UCSD-AML1 (cell line): ENCODE results near the gene TNFRSF4.

ENCODE experiments used
- DNase-seq: peaks from one replicate; lab custom pipeline; 2025; ENCODE audit not compliant: unreplicated experiment; lab: John Stamatoyannopoulos, UW

Gene TNFRSF4

DNA sequence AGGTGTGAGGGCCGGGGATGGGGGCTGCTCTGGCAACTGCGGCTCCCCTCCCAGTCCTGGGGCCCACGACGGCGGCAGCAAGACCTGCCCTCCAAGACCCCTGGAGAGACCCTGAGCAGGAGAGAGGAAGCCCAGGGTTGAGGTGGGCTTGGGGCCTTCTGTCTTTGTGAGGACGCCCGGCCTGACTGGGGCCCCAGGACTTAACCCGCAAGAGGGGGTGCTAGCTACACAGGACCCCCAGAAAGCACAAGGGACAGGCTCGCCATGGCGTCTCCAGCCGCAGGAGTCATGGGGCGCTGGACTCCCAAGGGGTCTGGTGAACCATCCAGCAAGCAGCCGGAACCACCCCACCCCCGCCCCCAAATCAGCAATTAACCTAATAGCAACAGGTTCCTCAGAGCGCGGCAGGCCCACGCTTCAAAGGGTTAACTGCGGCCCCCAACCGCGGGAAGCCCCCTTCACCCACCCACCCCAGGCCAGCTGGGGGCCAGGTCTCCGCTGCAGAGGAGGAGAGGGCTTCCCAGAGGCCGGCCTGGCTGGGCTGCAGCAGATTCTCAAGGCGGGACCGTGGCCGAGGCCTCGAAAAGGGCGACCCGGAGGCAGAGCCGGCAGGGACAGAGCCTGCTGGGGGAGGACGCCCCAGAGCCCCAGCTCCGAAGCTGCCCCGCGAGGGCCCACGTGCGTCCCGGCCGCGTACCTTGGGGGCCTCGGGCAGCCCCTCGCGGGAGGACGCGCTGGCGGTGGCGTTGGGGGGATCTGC, 32.0 kb upstream of the TNFRSF4 start:
- no peak for DNase-seq

DNA sequence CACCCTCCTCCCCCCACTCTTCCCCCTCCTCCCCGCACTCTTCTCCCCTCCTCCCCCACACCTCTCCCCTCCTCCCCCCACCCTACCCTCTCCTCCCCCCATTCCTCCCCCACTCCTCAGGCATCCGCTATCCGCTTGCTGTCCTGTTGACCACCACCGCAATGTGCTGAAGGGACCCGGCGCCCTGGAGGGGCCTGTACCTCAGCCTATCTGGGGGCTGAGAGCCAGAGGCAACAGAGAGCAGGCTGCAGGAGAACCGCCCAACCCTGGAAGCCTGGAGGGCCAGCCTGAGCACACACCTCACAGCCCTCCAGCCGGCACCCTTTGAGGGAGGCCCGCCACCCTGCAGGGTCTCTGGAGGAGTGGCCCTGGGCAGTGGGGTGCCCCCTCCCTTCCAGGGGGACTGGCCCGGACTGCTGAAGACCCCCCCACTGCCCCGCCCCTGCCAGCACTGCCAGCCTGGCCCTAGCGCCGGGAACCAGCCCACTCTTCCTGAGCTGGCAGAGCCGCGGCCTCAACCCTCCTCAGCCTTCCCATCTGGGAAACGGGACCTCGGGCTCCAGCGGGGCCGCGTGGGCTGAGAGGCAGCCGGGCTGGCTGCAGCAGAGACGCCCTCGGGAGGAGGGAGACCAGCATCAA, 31.3 kb upstream of the TNFRSF4 start:
- no peak for DNase-seq

GRCh38 chr1:1244192-1244811, 30.3 kb upstream of the TNFRSF4 start:
- DNase-seq = no peak

DNA sequence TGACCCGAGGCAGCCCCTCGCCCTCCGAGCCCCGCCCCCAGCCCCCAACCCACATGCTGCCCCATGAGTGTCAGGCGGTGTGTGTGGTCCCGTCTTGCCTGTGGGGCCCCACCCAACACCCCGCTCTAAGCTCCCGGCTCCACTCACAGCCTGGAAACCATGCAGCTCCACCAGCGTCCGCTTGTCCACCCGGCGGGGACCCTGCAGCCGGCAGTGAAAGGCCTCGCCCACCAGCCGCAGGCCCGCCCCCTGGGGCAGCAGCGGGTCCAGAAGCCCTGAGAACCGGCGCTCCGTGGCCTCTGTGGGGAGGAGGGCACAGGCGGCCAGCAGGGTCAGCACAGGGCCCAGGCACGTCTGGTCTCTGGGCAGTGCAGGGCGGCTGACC, 29.8 kb upstream of the TNFRSF4 start:
- DNase-seq = no peak

- no peak for DNase-seq
Observed at GRCh38 chr1:1243266-1243660, 29.3 kb upstream of the TNFRSF4 start.

GRCh38 chr1:1242461-1243265, 28.7 kb upstream of the TNFRSF4 start:
- DNase-seq = no peak

DNA sequence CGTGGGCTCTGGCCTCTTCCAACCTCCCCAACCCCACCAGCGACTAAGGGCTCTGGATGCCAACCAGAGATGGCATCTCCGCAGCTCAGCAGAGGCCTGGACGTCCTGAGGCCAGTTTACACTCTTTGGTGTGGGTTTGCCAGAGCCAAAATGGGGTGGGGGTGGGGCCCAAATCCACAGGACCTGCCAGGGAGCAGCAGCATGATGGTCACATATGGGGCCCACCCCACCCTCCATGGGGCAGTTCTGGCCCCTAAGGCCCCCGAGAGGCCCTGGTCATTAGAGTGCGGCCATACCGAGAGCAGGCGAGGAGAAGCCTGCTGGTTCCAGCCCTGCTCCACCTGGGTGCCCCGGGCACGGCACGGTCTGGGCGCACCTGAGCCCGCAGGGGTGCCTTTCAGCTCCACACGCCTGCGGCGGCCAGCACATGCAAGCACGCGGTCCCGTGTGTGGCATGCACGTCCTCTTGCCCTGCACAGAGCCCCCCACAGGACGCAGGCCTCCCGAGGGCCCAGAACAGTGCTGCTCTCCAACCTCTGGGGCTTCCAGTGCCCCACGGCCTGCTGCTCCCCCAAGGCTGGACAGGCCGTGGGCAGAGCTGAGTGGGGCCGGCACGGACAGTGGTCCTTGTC, 27.8 kb upstream of the TNFRSF4 start:
- DNase-seq = no peak

GRCh38 chr1:1240822-1241587, 27.1 kb upstream of the TNFRSF4 start:
- no peak for DNase-seq

DNA sequence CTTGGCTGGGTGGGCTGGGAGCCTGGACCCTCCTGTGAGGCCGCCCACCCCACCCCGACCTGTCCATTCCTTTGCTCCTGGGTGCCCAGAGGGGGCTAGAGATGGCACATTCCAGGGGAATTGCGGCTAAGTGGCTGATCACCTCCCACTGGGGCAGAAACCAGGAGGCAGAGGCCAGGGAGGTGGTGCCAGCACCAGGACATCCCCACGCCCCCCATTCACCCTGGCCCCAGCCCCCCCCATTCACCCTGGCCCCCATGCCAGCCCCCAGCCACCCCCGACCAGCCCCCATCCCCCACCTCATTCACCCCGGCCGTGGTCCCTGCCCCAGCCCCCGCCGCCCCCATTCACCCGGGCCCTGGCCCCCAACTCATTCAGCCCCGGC, 26.4 kb upstream of the TNFRSF4 start:
- no peak for DNase-seq

DNA sequence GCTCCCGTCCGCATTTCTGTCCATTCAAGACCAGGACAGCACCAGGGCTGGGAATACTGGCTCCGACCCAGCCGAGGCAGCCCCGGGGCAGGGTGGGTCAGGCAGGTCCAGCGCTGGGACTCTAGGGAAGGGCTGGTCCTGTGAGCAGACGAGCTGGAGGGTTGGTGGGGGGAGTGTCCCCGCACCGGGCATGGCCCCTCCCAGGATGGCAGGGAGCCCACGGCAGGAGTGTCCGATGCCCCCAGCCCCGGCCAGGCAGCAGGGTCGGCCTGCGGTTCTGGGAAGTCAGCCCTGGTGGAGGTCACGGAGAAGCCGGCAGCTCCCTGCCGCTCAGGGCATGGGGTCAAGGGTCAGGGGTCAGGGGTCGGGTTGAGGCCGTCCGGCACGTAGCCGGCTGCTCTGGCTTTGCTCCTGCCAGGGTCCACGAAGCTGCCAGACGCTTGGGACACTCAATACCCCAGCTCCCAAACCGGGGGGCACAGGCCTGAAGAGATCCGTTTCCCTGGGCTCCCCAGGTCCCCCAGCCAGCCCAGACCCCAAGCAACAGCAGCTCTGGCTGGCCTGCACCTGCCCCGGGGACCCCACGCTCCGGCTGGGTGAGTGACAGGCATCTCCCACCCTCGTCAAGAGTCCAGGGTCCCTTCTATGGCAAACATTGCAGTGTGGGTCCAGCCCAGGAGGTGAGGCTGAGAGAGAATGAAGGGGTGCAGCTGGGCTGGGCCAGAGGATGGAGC, 25.8 kb upstream of the TNFRSF4 start:
- DNase-seq = no peak

DNA sequence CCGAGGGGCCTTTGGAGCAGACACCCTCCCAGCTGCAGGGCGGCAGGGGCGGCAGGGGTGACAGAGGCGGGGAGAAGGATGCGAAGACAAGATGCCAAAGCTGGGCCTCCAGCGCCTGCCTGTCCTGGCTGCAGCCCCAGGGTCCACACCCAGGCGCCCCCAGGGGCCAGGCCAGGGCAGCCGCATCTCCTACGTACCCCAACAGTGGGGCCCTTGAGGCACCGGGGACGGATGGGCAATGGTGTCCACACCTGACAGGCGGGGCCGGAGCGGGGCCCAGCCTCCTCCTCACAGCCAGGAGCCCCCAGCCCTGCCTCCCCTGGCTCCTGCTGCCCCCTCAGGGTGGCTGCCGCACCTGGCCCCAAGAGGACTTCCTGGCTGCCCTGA, 25.3 kb upstream of the TNFRSF4 start:
- no peak for DNase-seq

DNA sequence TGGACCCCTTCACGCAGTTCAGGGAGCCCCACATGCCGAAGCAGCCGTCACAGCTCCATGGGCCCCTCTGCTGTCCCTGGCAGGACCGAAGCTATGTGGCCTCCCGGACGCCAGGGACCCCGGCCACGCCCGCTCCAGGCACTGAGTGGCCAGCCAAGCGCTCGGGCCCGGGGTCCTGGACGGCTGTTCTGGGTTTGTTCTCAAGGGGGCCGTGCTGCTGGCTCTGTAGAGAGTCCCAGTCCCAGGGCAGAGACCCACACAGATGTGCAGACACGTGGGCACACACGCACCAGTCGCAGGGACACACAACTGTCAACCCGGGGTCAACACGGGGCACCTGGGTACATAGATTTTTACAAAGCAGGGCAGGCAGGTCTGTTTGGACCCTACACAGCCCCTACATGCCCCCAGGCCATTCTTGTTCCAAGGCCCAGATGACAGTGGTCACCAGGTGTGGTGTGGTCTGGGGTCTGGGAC, 24.8 kb upstream of the TNFRSF4 start:
- DNase-seq = no peak

DNA sequence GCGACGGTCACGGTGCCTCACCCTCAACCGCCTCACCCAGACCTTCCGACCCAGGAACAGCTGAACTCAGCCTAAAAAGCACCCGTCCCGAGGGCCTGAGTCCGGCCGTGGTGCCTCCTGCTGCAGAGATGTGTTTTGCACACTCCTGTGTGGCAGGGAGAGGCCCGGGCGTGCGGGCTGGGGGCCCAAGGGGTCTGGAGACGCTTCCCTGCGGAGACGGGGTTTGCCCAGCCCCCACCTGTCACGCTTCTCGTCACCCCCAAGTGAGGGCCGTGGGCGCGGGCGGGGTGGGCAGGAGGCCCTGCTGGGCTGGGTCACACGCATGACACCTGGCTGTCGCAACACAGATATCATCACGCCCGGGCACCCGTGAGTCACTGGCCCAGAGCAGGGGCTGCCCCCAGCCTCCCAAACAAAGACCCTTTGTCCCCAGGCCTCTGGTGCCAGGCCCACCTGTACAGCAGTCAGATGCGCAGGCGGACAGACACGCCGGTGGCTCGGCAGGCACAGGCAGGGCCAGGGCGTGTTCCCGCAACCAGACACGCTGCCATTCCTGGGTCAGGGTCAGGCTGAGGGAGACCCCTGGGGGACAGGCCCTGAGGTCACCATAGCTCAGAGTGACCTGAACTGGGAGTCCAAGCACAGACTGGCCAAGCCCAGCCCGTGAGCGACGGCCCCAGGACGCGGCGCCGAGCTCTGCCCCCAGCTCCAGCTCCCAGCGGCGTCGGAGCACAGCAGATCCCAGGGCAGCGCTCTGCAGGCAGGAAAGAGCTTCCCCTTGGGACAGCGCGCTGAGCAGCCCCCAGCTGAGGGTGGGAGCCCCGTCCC, 24.1 kb upstream of the TNFRSF4 start:
- no peak for DNase-seq

GRCh38 chr1:1236945-1237873, 23.3 kb upstream of the TNFRSF4 start:
- DNase-seq = no peak

DNA sequence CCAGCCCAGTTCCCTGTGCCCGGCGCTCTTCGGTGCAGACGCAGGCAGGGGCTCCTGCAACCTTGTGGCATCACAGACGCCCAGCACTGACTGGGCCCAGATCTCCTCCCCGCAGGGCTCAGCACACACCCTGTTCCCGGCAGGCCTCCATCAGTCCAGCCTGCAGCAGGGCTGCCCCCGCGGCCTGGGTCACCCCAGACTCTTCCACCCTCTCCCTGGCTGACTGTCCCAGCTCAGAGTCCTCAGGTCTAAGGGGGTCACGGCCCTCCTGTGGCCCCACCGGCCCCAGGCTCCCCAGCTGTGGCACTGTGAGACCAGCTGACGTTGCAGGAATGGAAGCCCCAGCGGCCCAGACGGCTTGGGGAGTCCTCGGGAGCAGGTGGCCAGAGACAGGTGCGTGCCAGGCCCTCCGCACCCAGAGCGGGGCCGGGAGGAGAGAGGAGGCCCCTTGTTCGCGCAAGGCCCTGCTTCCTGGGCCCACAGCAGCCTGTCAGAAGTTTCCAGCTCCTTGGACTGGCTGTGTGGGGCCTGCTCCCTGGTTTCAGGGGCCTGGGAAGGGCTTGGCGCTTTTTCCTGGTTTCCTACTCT, 22.3 kb upstream of the TNFRSF4 start:
- DNase-seq = no peak

DNA sequence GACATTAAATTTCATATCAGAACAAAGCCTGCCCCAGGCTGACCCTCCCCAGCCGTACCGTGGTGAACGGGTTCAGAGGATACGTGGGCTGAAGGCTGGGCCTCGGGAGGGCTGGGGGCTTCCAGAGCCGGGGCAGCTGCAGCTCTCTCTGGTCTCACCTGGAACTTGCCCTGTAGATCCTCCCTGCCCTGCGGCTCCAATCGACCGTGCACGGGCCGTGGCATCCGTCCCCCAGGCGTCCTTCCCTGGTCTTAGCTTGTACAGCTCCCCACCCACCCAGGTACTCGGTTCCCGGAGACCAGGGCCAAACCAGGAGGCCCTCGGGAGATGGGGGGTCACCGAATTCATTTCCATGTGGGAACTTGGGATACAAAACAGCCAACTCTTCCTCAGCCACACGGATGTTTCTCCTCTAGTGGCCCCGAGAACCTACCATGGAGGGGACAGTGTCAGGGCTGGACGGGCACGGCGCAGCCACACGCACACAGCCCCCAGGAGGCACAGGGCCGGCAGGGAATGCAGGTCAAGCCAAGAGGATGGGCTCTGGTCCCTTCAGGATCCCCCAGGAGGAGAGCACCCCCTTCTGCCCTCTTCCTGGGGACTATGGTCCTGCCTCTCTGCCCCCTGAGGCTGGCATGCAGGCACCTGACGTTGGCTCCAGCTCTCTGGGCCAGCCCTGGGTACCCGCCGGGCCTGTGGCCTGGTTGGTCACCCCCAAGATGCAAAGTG, 21.2 kb upstream of the TNFRSF4 start:
- no peak for DNase-seq
